ENCODE data around the gene SLC7A7. TPM values are rescaled to one million over a fixed set of nuclear protein-coding genes. Genes with fewer than 3 reads are reported as not detected.

Gene SLC7A7
- total RNA-seq, 1 experiment from 2014 or later = 3.1 TPM

GRCh38 chr14:22856428-22856827 is 41.2 kb upstream of the SLC7A7 start:
- H3T11ph ChIP-seq (ENCODE audit: low read length) = no peak overlapping the region
- H3K4ac ChIP-seq (ENCODE audit: low read depth, low read length) = no peak overlapping the region
- no peak overlapping the region for H2AFZ ChIP-seq (ENCODE audit: low read length)

More at GRCh38 chr14:22856428-22856827, 41.2 kb upstream of the SLC7A7 start:
- Histone ChIP-seq H3K79me1 (ENCODE audit: insufficient read depth, low read depth, low read length, poor library complexity, severe bottlenecking) (no peaks in the 10 kb centered on the region), H3K27me3 (ENCODE audit: insufficient read depth, low read length) (no peaks in the 10 kb centered on the region), H3K23me2 (ENCODE audit: insufficient read length, low read depth, low read length, poor library complexity, severe bottlenecking) (no peaks in the 10 kb centered on the region), H3K9ac (ENCODE audit: extremely low read depth, insufficient read length, low read length) (no peak overlapping the region), H3K14ac (ENCODE audit: insufficient read depth, low read length) (no peak overlapping the region), H3K23ac (ENCODE audit: insufficient read length, low read depth, low read length) (no peak overlapping the region), H3K4me1 (ENCODE audit: insufficient read depth, low read length) (no peaks in the 10 kb centered on the region), H2BK20ac (ENCODE audit: low read depth, low read length, poor library complexity, severe bottlenecking) (no peak overlapping the region), H4K8ac (replicated peaks; ENCODE audit: insufficient read length, low read depth, low read length) (no peak overlapping the region), H4K91ac (ENCODE audit: insufficient read length, low read depth, low read length) (no peak overlapping the region), H2BK5ac (ENCODE audit: insufficient read length, low read length) (no peak overlapping the region), H3K4me2 (ENCODE audit: insufficient read depth, insufficient read length, low read length) (no peak overlapping the region), H2BK120ac (ENCODE audit: low read depth, low read length, poor library complexity, severe bottlenecking) (no peak overlapping the region), H3K56ac (ENCODE audit: insufficient read length, low read depth, low read length) (no peak overlapping the region), H4K20me1 (ENCODE audit: control insufficient read depth, insufficient read depth, insufficient read length) (no peaks in the 10 kb centered on the region), H2BK15ac (ENCODE audit: low read depth, low read length) (no peak overlapping the region), H3K18ac (ENCODE audit: insufficient read length, low read depth, low read length) (no peak overlapping the region), H2AK5ac (ENCODE audit: insufficient read length, low read length) (no peak overlapping the region), H3K27ac (ENCODE audit: insufficient read length, low read depth, low read length) (no peak overlapping the region), H2BK12ac (ENCODE audit: insufficient read length, low read depth, low read length) (no peak overlapping the region), H4K5ac (ENCODE audit: insufficient read length, low read depth, low read length) (no peak overlapping the region), H3K9me3 (ENCODE audit: control insufficient read depth, low read depth, low read length) (no peaks in the 10 kb centered on the region), H3K79me2 (ENCODE audit: insufficient read depth, low read length) (no peaks in the 10 kb centered on the region)
- Mint-ChIP-seq H3K27ac (no peak overlapping the region), H3K36me3 (ENCODE audit: insufficient read depth in 1 of 3, low read depth in 3 of 3) (no peaks in the 10 kb centered on the region), H3K9me3 (peaks cover 0 to 3% of the 10 kb centered on the region in 2 experiments; a peak in 2 of 5 replicates), H3K4me1 (peaks cover 4% of the 10 kb centered on the region in 2 experiments), H3K27me3 (ENCODE audit: low read depth) (no peaks in the 10 kb centered on the region), H3K4me3 (no peak overlapping the region)
- WGBS (ENCODE audit: extremely low coverage, insufficient read length, low lambda C conversion rate) = no CpG with 5 or more reads among the region's 5 CpGs
- no peak for TF ChIP-seq CTCF (conservative IDR thresholded peaks at IDR 0.05)
- DNase-seq = no peak

All from H9 (cell line).